Hepatocyte (in vitro differentiated cells): ENCODE data around the gene ME3.

Source experiments
- CTCF ChIP-seq: fragments of 200-600 bp; sonication (generic); IDR thresholded peaks from 2 replicates; pipeline ENCODE4 v1.5.1; 2016; ENCODE audit warnings: antibody characterized with exemption, mild to moderate bottlenecking; ENCODE audit not compliant: poor library complexity
- EZH2 ChIP-seq: fragments of 200-600 bp; sonication (generic); IDR thresholded peaks from 2 replicates; pipeline ENCODE4 v1.6.1; 2016; ENCODE audit warnings: antibody characterized with exemption, mild to moderate bottlenecking, borderline replicate concordance
- EZH2phosphoT487 ChIP-seq: fragments of 200-600 bp; sonication (generic); IDR thresholded peaks from one replicate; pipeline ENCODE4 v1.6.1; 2018; ENCODE audit warnings: antibody characterized with exemption, mild to moderate bottlenecking, low read depth, moderate library complexity; ENCODE audit not compliant: unreplicated experiment, severe bottlenecking

GRCh38 chr11:86510674-86511073, 161.7 kb downstream of the ME3 start:
- no peak for TF ChIP-seq CTCF
- no peak for TF ChIP-seq EZH2phosphoT487
- TF ChIP-seq EZH2 = no peak
